NAMALWA (cell line): ENCODE results near the gene SCNN1A.

Experiments used
- DNase-seq: peaks from one replicate; pipeline ENCODE4 v3.0.0-alpha.2; 2015; ENCODE audit warnings: low spot score

SCNN1A gene

DNA sequence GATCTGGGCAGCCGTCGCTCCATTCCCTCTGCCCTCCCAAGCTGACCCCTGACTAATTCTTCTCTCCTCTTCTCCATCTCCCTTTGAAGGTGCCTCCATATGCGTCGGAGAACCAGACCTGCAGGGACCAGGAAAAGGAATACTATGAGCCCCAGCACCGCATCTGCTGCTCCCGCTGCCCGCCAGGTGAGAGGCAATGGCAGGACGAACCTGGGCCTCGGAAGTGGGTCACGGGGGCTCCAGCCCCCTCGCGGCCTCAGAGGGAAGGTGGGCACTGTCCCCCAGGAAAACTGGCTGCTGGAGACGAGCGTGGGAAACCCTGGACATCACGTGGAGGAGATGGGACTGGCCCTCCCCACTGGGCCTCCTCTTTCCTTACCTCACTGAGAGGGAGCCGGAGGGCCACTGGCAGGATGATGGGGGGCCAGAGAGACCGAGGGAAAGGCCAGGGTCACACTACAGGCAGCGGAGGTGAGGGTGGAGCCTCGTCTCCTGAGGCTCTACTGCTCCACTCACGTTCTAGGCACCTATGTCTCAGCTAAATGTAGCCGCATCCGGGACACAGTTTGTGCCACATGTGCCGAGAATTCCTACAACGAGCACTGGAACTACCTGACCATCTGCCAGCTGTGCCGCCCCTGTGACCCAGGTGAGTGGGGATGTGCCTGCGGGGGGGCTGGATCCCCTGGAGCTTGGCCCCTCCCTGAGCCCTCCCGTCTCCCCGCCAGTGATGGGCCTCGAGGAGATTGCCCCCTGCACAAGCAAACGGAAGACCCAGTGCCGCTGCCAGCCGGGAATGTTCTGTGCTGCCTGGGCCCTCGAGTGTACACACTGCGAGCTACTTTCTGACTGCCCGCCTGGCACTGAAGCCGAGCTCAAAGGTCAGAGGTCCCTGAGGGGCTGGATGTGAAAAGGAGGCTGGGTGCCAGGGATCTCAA is 9.4 kb upstream of the SCNN1A start:
- no peak for DNase-seq

DNA sequence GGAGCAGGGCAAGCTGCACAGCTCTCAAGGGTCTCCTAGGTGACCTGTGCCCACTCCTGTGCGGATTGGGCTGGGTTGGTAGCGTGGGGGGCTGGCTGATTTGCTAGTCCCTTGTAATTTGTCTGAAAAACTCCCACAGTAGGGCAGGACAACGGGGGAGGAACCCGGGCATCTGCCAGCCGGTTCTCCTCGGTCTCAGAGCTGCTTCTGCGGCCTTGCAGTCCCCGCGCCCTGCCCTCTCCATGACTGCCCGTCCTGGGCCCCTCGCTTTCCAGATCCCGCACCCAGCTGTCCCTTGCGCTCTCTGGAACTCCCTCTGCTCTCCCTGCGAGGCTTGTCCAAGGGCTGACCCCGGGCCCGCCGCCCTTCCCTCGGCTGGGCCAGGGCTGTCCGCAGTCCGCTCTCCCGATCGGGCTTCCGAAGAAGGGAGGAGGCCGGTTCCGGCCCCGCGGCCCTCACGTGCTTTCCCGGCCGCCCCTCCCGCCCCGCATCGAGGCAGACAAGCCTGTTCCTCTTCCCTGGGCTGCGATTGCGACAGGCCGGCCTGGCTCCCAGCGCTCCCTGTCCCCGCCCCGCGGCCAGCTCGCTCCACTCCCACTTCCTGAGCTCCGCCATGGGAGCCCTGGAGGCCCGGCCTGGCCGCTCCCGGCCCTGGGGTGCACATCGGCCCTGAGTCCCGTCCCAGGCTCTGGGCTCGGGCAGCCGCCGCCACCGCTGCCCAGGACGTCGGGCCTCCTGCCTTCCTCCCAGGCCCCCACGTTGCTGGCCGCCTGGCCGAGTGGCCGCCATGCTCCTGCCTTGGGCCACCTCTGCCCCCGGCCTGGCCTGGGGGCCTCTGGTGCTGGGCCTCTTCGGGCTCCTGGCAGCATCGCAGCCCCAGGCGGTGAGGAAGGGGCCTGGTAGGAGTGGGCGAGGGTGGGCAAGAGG is 8.5 kb upstream of the SCNN1A start, which contains the start of gene LTBR:
LTBR (plus strand) TSS at position 591 of the 927 bp plus-strand sequence; CDS start at position 788, 197 bp downstream.
- no peak for DNase-seq

GRCh38 chr12:6382982-6383381 is 7.6 kb upstream of the SCNN1A start:
- no peak for DNase-seq

GRCh38 chr12:6382371-6382770 is 7.0 kb upstream of the SCNN1A start:
- DNase-seq: no peak

DNA sequence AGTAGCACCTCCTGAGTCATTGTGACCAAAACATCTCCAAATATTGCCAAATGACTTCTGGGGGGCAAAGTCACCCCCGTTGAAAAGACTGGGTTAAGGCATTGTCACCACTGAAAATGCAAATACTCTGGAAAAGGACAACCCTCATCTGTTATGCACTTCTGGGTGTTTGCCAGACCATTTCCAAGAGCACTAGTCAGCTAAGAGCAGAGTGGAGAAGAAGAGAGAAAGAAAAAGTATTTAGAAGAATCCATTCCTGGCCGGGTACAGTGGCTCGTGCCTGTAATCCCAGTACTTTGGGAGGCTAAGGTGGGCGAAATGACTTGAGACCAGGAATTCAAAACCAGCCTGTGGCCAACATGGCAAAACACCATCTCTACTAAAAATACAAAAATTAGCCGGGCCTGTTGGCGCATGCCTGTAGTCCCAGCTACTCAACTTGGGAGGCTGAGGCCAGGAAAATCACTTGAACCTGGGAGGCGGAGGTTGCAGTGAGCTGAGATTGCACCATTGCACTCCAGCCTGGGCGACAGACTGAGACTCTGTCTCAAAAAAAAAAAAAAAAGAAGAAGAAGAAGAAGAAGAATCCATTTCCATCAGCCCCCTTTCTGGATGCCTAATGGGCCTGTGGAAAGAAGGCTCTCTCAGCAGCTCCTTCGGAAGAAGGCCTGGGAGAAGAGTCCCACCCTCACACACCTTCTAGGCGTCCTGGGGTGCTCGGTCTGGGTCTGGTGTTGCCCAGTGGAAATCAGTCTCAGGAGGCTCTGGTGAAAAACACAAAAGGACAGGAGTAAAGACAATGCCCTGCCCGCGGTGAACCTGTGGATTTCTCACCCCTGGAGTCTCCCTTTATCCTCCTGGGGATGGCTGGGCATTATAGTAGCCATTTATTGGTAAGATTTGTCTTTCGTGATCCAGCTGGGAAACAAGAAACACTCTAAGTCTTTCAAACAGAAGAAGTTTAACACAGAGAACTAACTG is 5.1 kb upstream of the SCNN1A start:
- no peak for DNase-seq

- DNase-seq: no peak
These were observed 3.5 kb upstream of the SCNN1A start for GRCh38 chr12:6378709-6379472.

DNA sequence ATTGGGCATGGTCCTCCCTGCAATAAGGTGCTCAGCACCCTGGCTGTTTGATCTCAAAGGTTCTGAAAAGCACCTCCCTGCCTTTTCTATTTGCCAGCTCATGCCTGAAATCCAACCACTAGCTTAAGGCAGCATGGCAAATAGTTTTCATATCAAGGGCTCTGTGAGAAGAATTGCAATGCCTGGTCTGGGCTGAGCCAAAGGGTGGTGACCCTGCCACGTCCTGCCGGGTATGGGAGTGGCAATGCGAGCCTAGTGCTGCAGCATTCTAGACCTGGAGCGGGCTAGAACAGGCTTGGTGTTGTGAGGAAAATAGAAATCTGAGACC is 2.3 kb upstream of the SCNN1A start:
- no peak for DNase-seq

- no peak for DNase-seq
These were observed 1.7 kb upstream of the SCNN1A start for GRCh38 chr12:6376870-6377666.

DNA sequence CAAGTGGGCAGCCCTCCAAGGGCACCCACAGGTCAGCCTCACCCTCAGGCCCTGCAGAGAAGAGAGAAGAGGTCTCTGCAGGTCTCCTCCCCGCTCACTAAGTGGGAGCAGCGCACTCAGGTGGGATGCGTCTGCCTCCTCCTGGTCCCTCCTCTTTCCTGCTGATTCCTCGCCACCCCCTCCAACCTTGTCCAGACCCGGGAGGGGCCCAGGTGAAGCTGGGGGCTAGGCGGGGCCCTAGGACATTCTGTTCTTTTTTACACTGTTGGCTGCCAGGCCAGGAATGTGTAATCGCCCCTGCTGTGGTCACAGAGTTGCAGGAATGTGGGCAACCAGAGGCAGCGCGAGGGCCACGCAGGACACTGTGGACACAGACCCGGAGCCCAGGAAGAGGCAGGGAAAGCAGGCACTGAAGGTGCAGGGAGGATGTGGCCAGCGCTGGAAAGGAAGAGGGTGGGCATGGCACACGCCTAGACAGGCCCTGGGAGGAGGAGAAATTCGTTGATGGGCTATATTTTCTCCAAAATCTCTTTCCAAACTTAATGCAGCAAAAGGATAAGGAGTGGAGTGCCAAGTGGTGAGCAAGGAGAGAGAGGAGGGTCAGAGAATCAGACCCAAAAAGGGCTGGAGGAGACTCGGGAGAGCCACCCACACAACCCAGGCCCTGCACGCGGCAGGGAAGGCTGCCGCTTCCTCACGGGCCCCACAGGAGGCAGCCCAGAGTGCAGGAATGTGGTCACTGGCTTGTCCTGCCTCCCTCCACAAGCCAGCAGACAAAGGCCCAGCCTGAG is 911 bp upstream of the SCNN1A start:
- no peak for DNase-seq

DNA sequence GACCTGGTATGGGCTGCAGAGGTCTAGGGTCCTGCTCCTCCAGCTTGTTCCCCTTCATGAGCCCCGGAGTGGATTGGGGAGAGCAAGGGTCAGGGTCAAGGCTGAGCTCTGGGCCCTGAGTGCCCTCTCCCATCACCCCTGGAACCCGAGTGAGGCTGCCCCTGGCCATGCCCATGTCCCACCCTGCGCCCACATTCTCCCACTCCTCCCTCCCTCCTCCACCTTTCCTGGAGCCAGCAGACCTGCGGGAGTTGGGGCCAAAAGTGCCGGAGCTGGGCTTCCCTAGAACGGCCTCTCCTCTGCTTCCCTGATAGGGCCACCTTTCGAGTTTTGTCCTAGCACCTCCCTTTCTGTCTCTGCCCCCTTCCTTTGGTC is 590 bp downstream of the SCNN1A start:
- no peak for DNase-seq

GRCh38 chr12:6374028-6374785 is 1.2 kb downstream of the SCNN1A start:
- no peak for DNase-seq

GRCh38 chr12:6373022-6373787 is 2.2 kb downstream of the SCNN1A start:
- no peak for DNase-seq

- DNase-seq: no peak
These were observed 2.9 kb downstream of the SCNN1A start for GRCh38 chr12:6372403-6373003.

GRCh38 chr12:6370994-6371754 is 4.2 kb downstream of the SCNN1A start:
- no peak for DNase-seq

DNA sequence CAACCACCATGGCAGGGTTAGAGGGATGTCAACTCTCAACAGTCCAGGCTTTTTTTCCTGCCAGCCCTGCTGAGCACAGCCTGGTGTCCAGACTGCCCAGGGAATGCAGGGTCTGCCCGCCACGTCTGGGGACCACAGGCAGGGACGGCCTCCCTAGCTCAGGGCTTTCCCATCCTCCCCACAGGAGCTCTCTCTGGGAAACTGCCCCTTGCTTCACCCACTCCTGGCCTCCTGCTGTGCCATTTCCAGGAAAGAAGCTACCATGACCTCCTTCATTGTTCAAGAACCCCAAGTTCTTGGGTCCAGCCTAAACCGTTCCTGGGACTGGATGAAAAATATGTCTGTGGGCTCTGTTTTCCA is 4.8 kb downstream of the SCNN1A start:
- DNase-seq: no peak

GRCh38 chr12:6369916-6370575 is 5.3 kb downstream of the SCNN1A start:
- no peak for DNase-seq
